ENCODE measurements around the gene PTPRU. TPM values are rescaled to one million over a fixed set of nuclear protein-coding genes. Genes with fewer than 3 reads are reported as not detected.

The PTPRU gene
- total and polyA plus RNA-seq, 2 of the 8 experiments (the other 6 are each of a cell fraction or from before 2014, with no cell fraction given): 33.8 to 41.8 TPM

DNA sequence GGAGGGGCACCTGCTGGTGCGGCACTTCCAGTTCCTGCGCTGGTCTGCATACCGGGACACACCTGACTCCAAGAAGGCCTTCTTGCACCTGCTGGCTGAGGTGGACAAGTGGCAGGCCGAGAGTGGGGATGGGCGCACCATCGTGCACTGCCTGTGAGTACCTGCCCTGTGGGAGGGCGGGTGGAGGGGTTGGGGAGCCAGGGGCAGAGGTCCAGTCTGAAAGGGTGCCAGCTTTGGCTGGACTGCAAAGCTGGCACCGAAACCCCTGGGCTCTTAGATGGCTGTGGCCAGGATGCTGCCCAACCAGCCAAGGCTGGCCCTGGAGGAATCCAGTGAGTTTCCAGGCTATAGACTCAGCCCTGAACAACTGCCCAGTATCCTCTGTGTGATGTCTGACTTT, 87.3 kb downstream of the PTPRU start:
- H3K23me2 ChIP-seq (ENCODE audit: low read depth, low read length): peaks cover 1% of the 10 kb centered on the region; the same call in 1 of the 2 replicates
- no peak for TF ChIP-seq KDM5A (IDR thresholded peaks at IDR 0.05; ENCODE audit: low read length)
- TF ChIP-seq SIN3A (conservative IDR thresholded peaks at IDR 0.05 in 1 of 2, IDR thresholded peaks at IDR 0.05 in 1 of 2; ENCODE audit: low read depth in 1 of 2, low read length in 2 of 2): no peak
- TF ChIP-seq TAF1 (IDR thresholded peaks at IDR 0.05; ENCODE audit: low read depth, low read length): no peak
- TF ChIP-seq RBBP5 (IDR thresholded peaks at IDR 0.05; ENCODE audit: borderline replicate concordance, low read depth, low read length): no peak
- no peak for TF ChIP-seq TEAD4 (IDR thresholded peaks at IDR 0.05; ENCODE audit: low read depth, low read length)
- no peak for TF ChIP-seq HDAC2 (IDR thresholded peaks at IDR 0.05; ENCODE audit: borderline replicate concordance in 1 of 2, low read depth in 2 of 2, low read length in 2 of 2)
- no peak for TF ChIP-seq SUZ12 (IDR thresholded peaks at IDR 0.05; ENCODE audit: low read length)
- no peak for TF ChIP-seq KDM4A (IDR thresholded peaks at IDR 0.05; ENCODE audit: low read depth, low read length, severe bottlenecking)
- no peak for TF ChIP-seq BRCA1 (IDR thresholded peaks at IDR 0.05; ENCODE audit: low read depth, low read length)
- TF ChIP-seq HDAC6 (IDR thresholded peaks at IDR 0.05; ENCODE audit: low read depth, low read length): no peak
- TF ChIP-seq CEBPB (IDR thresholded peaks at IDR 0.05; ENCODE audit: low read depth, low read length): no peak
- TF ChIP-seq, protein P1, sequence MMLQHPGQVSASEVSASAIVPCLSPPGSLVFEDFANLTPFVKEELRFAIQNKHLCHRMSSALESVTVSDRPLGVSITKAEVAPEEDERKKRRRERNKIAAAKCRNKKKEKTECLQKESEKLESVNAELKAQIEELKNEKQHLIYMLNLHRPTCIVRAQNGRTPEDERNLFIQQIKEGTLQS (IDR thresholded peaks at IDR 0.05; ENCODE audit: insufficient read depth, low read depth, low read length): no peak
- no peak for TF ChIP-seq RAD21 (IDR thresholded peaks at IDR 0.05 in 1 of 2, conservative IDR thresholded peaks at IDR 0.05 in 1 of 2; ENCODE audit: low read depth in 2 of 2, low read length in 2 of 2)

More for the DNA sequence above, 87.3 kb downstream of the PTPRU start:
- no peak overlapping the region for H3K27ac ChIP-seq (ENCODE audit: low read depth, low read length)
- H4K91ac ChIP-seq (replicated peaks; ENCODE audit: insufficient read length, low read length): no peak overlapping the region
- ChIA-PET CTCF (ENCODE audit: partially characterized antibody) (interaction anchor here (1.0 to 2.7 kb wide), 2 partner anchors 19 to 84 kb away, joined by 3 to 10 read pairs; no protein-coding TSS in a partner anchor), POLR2A (ENCODE audit: partially characterized antibody) (interaction anchor here (0.8 to 1.2 kb wide), 2 partner anchors 8 to 11 kb away, joined by 3 read pairs; no protein-coding TSS in a partner anchor)
- H4K5ac ChIP-seq (ENCODE audit: insufficient read length, low read depth, low read length): no peak overlapping the region
- H3K4me1 ChIP-seq (replicated peaks in 1 of 4; ENCODE audit: control insufficient read depth in 3 of 4, insufficient read depth in 4 of 4, low read length in 3 of 4): peaks cover 5 to 14% (median 10%) of the 10 kb centered on the region in 4 experiments
- FAIRE-seq: no peak
- WGBS, 2 experiments (ENCODE audit: extremely low coverage in 1 of 2, insufficient coverage in 1 of 2, insufficient read length in 1 of 2, insufficient replicate concordance in 2 of 2, low coverage in 1 of 2, low lambda C conversion rate in 2 of 2, missing lambda C conversion rate in 1 of 2): 91% methylated on average over 8 of the region's 8 CpGs; no CpG with 5 or more reads in 1 of the 2 experiments
- no peak overlapping the region for H2BK5ac ChIP-seq (ENCODE audit: low read depth, low read length)
- H3K23ac ChIP-seq (ENCODE audit: insufficient read length): no peak overlapping the region
- no peaks in the 10 kb centered on the region; a peak in 2 of 8 replicates for H3K36me3 ChIP-seq (ENCODE audit: control insufficient read depth in 2 of 4, insufficient read depth in 4 of 4, low read length in 3 of 4)
- H2AFZ ChIP-seq (ENCODE audit: low read length): no peak overlapping the region
- no peaks in the 10 kb centered on the region for H3K79me2 ChIP-seq (ENCODE audit: control insufficient read depth in 1 of 2, insufficient read depth in 2 of 2, low read length in 2 of 2)
- no peak overlapping the region for H2BK15ac ChIP-seq (ENCODE audit: low read length)
- H2BK12ac ChIP-seq (ENCODE audit: low read depth, low read length): no peak overlapping the region
- no peaks in the 10 kb centered on the region for H3K79me1 ChIP-seq (ENCODE audit: low read depth, low read length)
- no peak overlapping the region for H2BK20ac ChIP-seq (ENCODE audit: low read length)
- no peaks in the 10 kb centered on the region for H3K27me3 ChIP-seq (replicated peaks in 1 of 4; ENCODE audit: control insufficient read depth in 3 of 4, extremely low read depth in 1 of 4, insufficient read depth in 3 of 4, low read length in 3 of 4)
- no peaks in the 10 kb centered on the region for H3K9me3 ChIP-seq (ENCODE audit: insufficient read depth in 2 of 2, low read depth in 1 of 2, low read length in 1 of 2)
- no peak overlapping the region for H3K9ac ChIP-seq (replicated peaks in 1 of 4; ENCODE audit: extremely low read depth in 1 of 4, low read depth in 3 of 4, low read length in 3 of 4)
- no peak overlapping the region for H3K14ac ChIP-seq (ENCODE audit: insufficient read length)
- no peak overlapping the region for H2AK5ac ChIP-seq (ENCODE audit: low read depth, low read length)
- no peaks in the 10 kb centered on the region for H4K20me1 ChIP-seq (replicated peaks in 1 of 2; ENCODE audit: control insufficient read depth in 1 of 2, insufficient read depth in 2 of 2, low read length in 2 of 2)
- H3K18ac ChIP-seq (ENCODE audit: extremely low read depth, low read length): no peak overlapping the region
- no peak overlapping the region for H2BK120ac ChIP-seq (replicated peaks; ENCODE audit: low read depth, low read length)
- no peak overlapping the region; a peak in 1 of 4 replicates for H3K4me2 ChIP-seq (ENCODE audit: insufficient read depth in 1 of 2, low read depth in 2 of 2, low read length in 2 of 2)
- no peak overlapping the region for H3K4me3 ChIP-seq (ENCODE audit: extremely low read depth in 1 of 4, insufficient read depth in 2 of 4, low read depth in 3 of 4, low read length in 4 of 4)
- H4K8ac ChIP-seq (ENCODE audit: extremely low read depth, insufficient read depth, low read length): no peak overlapping the region
- no peak overlapping the region for H3K4ac ChIP-seq (replicated peaks; ENCODE audit: insufficient read length, low read depth, low read length)
- no peak for DNase-seq (ENCODE audit: low read depth in 1 of 2, low spot score in 2 of 2)
- H3K56ac ChIP-seq (replicated peaks; ENCODE audit: insufficient read length, low read depth, low read length): no peak overlapping the region

Measured in H1 (cell line).